ENCODE data around the gene REG1A.
A peak's percentile ranks its signal among the peaks of the same experiment; 100 is the strongest.

The REG1A gene

GRCh38 chr2:79128406-79128805, 8.1 kb downstream of the REG1A start:
- DNase-seq: no peak

DNA sequence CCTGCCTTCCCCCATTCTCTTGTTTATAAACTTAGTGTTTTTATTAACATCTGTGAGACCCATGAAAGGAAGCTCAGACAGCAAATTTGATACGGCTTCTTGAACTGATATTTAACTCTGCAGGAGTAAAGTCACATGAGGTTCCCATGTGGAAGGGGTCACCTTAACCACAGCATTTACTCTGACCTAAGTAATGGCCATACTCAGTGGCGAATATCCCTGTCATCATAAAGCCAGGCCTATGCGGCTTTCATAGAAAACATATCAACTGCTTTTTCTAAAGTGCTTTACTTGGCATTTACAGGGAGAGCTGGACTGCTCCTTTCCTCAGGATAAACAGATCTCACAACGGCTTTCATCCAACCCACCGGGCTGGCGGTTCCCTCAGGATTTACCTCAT, 9.0 kb downstream of the REG1A start:
- peak; percentile 87 for DNase-seq

DNA sequence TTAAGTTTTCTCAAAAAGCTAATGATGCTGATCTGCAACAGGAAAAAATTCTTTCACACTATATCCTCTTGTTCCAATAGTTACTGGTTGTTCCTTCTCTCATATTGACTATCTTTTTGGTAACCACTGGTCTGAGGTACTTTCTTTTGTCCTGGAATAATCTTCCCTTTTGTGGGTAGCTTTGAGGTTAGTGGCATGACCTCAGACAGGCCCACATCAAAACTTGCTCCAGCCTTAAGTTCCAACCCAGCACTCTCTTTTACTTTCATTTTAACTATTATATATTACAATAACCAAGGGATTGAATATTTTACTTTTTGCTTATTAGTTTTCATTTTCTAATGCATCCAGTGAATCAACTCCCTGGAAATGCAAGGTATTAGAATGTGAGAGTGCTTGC, 9.5 kb downstream of the REG1A start:
- no peak for DNase-seq

GRCh38 chr2:79131687-79132086, 11.4 kb downstream of the REG1A start:
- DNase-seq: no peak

GRCh38 chr2:79138385-79138784, 18.1 kb downstream of the REG1A start:
- DNase-seq: no peak

DNA sequence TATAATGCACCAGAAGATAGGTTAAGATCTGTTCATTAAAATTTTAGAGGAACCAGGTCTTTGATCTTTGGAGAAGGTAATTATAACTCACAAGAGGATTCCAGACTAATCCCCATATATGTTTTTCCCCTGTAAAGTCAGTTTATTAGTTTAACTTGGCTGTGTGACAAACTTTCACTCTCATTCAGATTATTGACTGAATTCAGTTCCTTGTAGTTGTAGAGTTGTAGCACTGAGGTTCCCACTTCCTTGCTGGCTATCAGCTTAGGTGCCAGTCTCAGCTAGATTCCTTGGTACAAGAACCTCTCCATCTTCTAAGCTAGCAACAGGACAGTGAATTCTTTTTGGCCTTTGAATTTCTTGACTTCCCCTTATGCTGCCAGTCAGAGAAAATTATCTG, 19.1 kb downstream of the REG1A start:
- DNase-seq: no peak

- no peak for DNase-seq
Measured at GRCh38 chr2:79155826-79156476, 35.7 kb downstream of the REG1A start.

GRCh38 chr2:79159030-79159429, 38.7 kb downstream of the REG1A start:
- DNase-seq: no peak

GRCh38 chr2:79159653-79160052, 39.4 kb downstream of the REG1A start, which contains the start of gene REG3A:
Gene REG3A, minus strand, starts transcription at chr2:79159753. Its CDS starts 348 bp downstream, at chr2:79159405.
- DNase-seq: no peak

DNA sequence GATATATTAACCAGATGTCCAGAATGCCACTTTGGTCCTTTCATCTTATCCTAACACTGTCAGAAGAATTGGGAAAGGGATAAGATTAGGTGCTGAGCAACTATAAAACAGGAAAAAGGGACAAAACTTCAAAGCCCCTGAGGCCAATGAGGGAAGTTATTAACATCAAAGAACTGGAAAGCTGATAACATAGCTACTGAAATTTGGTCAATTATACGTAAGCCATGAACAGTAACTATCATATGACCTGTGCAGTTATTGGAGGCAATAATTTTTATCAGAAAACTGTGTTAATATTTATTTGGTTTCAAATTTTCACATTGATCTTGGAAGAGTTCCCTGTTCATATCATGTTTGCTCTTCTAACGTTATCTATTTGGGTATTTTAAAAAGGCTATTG, 41.8 kb downstream of the REG1A start:
- DNase-seq: no peak

GRCh38 chr2:79162801-79163200, 42.5 kb downstream of the REG1A start:
- no peak for DNase-seq

DNA sequence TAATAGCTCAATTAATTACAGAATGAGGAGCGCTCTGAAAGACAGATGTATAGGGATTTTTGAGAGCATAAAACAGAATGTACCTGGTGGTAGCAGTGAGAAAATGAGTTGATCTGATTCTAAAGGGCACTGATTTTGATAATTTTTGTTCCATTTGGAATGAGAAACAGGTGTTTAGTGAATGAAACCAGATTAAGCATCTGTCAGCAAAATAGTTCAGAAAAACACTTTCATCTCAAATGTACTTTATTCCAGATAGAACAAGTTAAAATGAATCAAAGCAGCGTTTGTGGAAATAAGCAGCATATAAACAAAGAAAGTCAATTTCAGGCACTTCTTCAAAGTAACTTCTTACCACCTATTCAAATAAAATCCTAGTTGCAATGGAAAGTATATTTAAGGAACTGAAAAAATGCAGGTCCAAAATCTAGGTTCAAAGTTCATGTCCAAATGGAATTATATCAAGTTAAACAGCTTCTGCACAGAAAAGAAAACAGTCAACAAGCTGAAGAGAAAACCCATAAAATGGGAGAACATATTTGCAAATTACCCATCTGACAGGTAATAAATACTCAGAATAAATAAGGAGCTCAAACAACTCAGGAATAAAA, 51.2 kb downstream of the REG1A start:
- DNase-seq: no peak

Measured in NCI-H2227 treated with DMSO at 0.1 percent for 48 hours (cell line).